HepG2 (cell line): ENCODE data around the gene CDH13. TPM values are rescaled to one million over a fixed set of nuclear protein-coding genes. Genes with fewer than 3 reads are reported as not detected.

Experiments
- BORCS8-MEF2B ChIP-seq: sonication (generic); formaldehyde crosslinking; IDR thresholded peaks from 2 replicates; pipeline ENCODE4 v1.8.0; 2022; ENCODE audit warnings: mild to moderate bottlenecking, missing genetic modification reagents
- ESRRA ChIP-seq: sonication (generic); formaldehyde crosslinking; IDR thresholded peaks from 2 replicates; pipeline ENCODE4 v1.5.1; 2020; ENCODE audit warnings: mild to moderate bottlenecking, low read depth, missing genetic modification reagents
- GLI4 ChIP-seq: sonication (generic); formaldehyde crosslinking; IDR thresholded peaks from 2 replicates; pipeline ENCODE4 v1.5.1; 2020; ENCODE audit warnings: missing genetic modification reagents, mild to moderate bottlenecking, moderate library complexity, borderline replicate concordance
- HNRNPLL ChIP-seq: fragments of 200-400 bp; formaldehyde crosslinking; IDR thresholded peaks from 2 replicates; pipeline ENCODE4 v1.6.1; 2017; ENCODE audit warnings: mild to moderate bottlenecking, low read depth, low read length; ENCODE audit not compliant: poor library complexity, severe bottlenecking
- NR2F6 ChIP-seq, 2 experiments: IDR thresholded peaks; 2 replicates each; pipeline ENCODE4 v1.6.1; 2016; ENCODE audit warnings: antibody characterized with exemption in 1 of 2, mild to moderate bottlenecking in 1 of 2
- PPARG ChIP-seq: conservative IDR thresholded peaks from 2 replicates; pipeline ENCODE4 v1.6.1; 2016; ENCODE audit warnings: missing biosample characterization, missing genetic modification reagents
- RBFOX2 ChIP-seq: fragments of 200-400 bp; formaldehyde crosslinking; IDR thresholded peaks from 2 replicates; pipeline ENCODE4 v1.6.1; 2017; ENCODE audit warnings: low read depth, mild to moderate bottlenecking, low read length
- SP2 ChIP-seq: sonication (generic); formaldehyde crosslinking; IDR thresholded peaks from 2 replicates; pipeline ENCODE4 v1.5.1; 2020; ENCODE audit warnings: mild to moderate bottlenecking, missing genetic modification reagents
- TEAD3 ChIP-seq: optimal IDR thresholded peaks from 2 replicates; pipeline ENCODE3; 2016; ENCODE audit warnings: borderline replicate concordance
- ZMAT3 ChIP-seq: sonication (generic); formaldehyde crosslinking; conservative IDR thresholded peaks from 2 replicates; pipeline ENCODE4 v1.7.0; 2021; ENCODE audit warnings: missing genetic modification reagents
- ZNF12 ChIP-seq: sonication (generic); formaldehyde crosslinking; IDR thresholded peaks from 2 replicates; pipeline ENCODE4 v1.5.0; 2020; ENCODE audit warnings: missing genetic modification reagents
- ZNF354B ChIP-seq: sonication (generic); formaldehyde crosslinking; IDR thresholded peaks from 2 replicates; pipeline ENCODE4 v1.8.0; 2022; ENCODE audit warnings: mild to moderate bottlenecking, missing genetic modification reagents
- ZNF382 ChIP-seq: sonication (generic); formaldehyde crosslinking; IDR thresholded peaks from 2 replicates; pipeline ENCODE4 v1.5.0; 2020; ENCODE audit warnings: missing genetic modification reagents, mild to moderate bottlenecking, borderline replicate concordance
- ZNF547 ChIP-seq: sonication (generic); formaldehyde crosslinking; IDR thresholded peaks from 2 replicates; pipeline ENCODE4 v1.5.1; 2020; ENCODE audit warnings: mild to moderate bottlenecking, missing genetic modification reagents
- ZNF672 ChIP-seq: sonication (generic); formaldehyde crosslinking; IDR thresholded peaks from 2 replicates; pipeline ENCODE4 v1.8.1; 2022; ENCODE audit warnings: missing genetic modification reagents
- ZNF782 ChIP-seq: sonication (generic); formaldehyde crosslinking; IDR thresholded peaks from 2 replicates; pipeline ENCODE4 v1.4.0; 2020; ENCODE audit warnings: missing genetic modification reagents, mild to moderate bottlenecking, borderline replicate concordance
- ZNF792 ChIP-seq: IDR thresholded peaks from 2 replicates; pipeline ENCODE4 v1.6.1; 2016
- ZNF883 ChIP-seq: sonication (generic); formaldehyde crosslinking; IDR thresholded peaks from 2 replicates; pipeline ENCODE4 v1.5.1; 2020; ENCODE audit warnings: mild to moderate bottlenecking, missing genetic modification reagents; ENCODE audit errors: not compliant biosample characterization
- polyA plus RNA-seq, 8 experiments: library from polyadenylated mRNA; depleted of rRNA in 3 of 8; stranded (reverse) in 7 of 8; unstranded in 1 of 8; fragments of >200 nt; fragmentation: Illumina TruSeq in 4 of 8; extraction: Trizol in 4 of 8; gene quantifications; 2 replicates each; pipeline versions ENCODE4 v1.2.1 to v1.2.3, GENCODE V29; 2011 to 2016; ENCODE audit warnings: low read depth in 4 of 8, missing spikeins in 1 of 8, mixed read lengths in 1 of 8; ENCODE audit not compliant: insufficient read depth in 1 of 8
- total RNA-seq, 5 experiments: library from RNA; depleted of rRNA; stranded (reverse); fragments of >200 nt; fragmentation: Illumina TruSeq; extraction: Trizol; gene quantifications; 2 replicates each; pipeline ENCODE4 v1.2.3, GENCODE V29; 2016; ENCODE audit warnings: low read depth in 1 of 5
- TF ChIP-seq, protein P1 (sequence below): IDR thresholded peaks from 2 replicates; pipeline ENCODE4 v1.4.0; 2020; ENCODE audit warnings: mild to moderate bottlenecking, missing genetic modification reagents
- TF ChIP-seq, protein P2 (sequence below): sonication (generic); formaldehyde crosslinking; IDR thresholded peaks from 2 replicates; pipeline ENCODE4 v1.4.0; 2020; ENCODE audit warnings: missing genetic modification reagents
- TF ChIP-seq, protein P3 (sequence below): IDR thresholded peaks from 2 replicates; pipeline ENCODE4 v1.6.1; 2016; ENCODE audit warnings: control low read depth
- TF ChIP-seq, protein P4 (sequence below): IDR thresholded peaks from 2 replicates; pipeline ENCODE4 v1.6.1; 2012; ENCODE audit warnings: low read depth, low read length, improper control_type of control experiment
- TF ChIP-seq, protein P5 (sequence below): sonication (generic); formaldehyde crosslinking; conservative IDR thresholded peaks from 2 replicates; pipeline ENCODE4 v1.4.0; 2020; ENCODE audit warnings: missing genetic modification reagents

The CDH13 gene
- total and polyA plus RNA-seq, 2 of the 13 experiments (the other 11 are each of a cell fraction or from before 2014, with no cell fraction given), result not detected

DNA sequence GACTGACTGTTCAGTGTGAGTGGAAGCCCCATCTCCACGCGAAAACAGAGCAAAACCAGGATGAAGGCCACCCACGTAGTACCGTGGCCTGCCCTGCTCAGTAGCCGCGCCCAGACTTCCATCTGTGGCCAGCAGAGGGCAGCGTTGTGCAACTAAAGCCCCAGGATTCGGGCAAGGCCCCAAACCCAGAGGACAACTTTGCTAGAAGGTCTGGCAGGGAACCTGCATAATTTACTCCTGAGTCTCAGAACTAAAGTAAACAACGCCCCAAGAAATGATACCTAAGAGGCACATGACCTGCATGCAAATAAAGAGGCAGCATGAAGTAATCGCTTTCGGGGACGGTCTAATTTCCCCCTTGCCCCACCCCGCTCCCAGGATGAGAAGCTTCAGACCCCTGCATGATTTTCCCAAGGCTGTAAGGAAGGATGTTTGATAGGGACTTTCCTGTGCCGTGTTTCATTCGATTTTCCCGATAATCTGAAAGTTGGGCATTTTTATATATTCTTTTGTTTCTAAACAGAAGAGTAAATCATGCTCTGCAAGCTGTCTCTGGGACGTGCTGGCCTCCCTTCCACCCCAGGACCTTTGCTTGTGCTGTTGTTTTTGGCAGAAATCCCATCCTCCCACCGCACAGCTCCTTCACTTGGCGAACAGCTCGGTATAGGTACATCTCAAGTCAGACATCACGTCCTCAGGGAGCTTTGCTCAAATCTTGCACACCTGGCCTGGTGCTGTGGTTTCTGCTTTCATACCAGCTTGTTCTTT lies 1199.6 kb downstream of the CDH13 start (continued):
- TF ChIP-seq ZNF382 (CRISPR knock-in tag) (no peak), ZMAT3 (no peak), ZNF12 (CRISPR knock-in tag) (no peak), SP2 (CRISPR knock-in tag) (no peak), ZNF547 (CRISPR knock-in tag) (no peak), GLI4 (no peak), ZNF883 (CRISPR knock-in tag) (no peak), BORCS8-MEF2B (0 out of 2 replicates have a peak, but pooled peaks have one; percentile 19), HNRNPLL (no peak), PPARG (0 out of 2 replicates have a peak, but pooled peaks have one; percentile 35), TEAD3 (CRISPR knock-in tag) (peak; percentile 7), RBFOX2 (no peak), ZNF354B (CRISPR knock-in tag) (no peak), ZNF782 (CRISPR knock-in tag) (no peak), ESRRA (CRISPR knock-in tag) (no peak), ZNF672 (CRISPR knock-in tag) (no peak), NR2F6 (IDR thresholded peaks at IDR 0.05) (no peak), NR2F6 (CRISPR knock-in tag; IDR thresholded peaks at IDR 0.05) (no peak), ZNF792 (CRISPR knock-in tag) (0 out of 2 replicates have a peak, but pooled peaks have one; percentile 33)
- TF ChIP-seq, protein P1, sequence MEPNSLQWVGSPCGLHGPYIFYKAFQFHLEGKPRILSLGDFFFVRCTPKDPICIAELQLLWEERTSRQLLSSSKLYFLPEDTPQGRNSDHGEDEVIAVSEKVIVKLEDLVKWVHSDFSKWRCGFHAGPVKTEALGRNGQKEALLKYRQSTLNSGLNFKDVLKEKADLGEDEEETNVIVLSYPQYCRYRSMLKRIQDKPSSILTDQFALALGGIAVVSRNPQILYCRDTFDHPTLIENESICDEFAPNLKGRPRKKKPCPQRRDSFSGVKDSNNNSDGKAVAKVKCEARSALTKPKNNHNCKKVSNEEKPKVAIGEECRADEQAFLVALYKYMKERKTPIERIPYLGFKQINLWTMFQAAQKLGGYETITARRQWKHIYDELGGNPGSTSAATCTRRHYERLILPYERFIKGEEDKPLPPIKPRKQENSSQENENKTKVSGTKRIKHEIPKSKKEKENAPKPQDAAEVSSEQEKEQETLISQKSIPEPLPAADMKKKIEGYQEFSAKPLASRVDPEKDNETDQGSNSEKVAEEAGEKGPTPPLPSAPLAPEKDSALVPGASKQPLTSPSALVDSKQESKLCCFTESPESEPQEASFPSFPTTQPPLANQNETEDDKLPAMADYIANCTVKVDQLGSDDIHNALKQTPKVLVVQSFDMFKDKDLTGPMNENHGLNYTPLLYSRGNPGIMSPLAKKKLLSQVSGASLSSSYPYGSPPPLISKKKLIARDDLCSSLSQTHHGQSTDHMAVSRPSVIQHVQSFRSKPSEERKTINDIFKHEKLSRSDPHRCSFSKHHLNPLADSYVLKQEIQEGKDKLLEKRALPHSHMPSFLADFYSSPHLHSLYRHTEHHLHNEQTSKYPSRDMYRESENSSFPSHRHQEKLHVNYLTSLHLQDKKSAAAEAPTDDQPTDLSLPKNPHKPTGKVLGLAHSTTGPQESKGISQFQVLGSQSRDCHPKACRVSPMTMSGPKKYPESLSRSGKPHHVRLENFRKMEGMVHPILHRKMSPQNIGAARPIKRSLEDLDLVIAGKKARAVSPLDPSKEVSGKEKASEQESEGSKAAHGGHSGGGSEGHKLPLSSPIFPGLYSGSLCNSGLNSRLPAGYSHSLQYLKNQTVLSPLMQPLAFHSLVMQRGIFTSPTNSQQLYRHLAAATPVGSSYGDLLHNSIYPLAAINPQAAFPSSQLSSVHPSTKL (CRISPR knock-in tag), result 0 out of 2 replicates have a peak, but pooled peaks have one; percentile 24
- TF ChIP-seq, protein P2, sequence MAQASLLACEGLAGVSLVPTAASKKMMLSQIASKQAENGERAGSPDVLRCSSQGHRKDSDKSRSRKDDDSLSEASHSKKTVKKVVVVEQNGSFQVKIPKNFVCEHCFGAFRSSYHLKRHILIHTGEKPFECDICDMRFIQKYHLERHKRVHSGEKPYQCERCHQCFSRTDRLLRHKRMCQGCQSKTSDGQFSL (CRISPR knock-in tag), result no peak
- TF ChIP-seq, protein P3, sequence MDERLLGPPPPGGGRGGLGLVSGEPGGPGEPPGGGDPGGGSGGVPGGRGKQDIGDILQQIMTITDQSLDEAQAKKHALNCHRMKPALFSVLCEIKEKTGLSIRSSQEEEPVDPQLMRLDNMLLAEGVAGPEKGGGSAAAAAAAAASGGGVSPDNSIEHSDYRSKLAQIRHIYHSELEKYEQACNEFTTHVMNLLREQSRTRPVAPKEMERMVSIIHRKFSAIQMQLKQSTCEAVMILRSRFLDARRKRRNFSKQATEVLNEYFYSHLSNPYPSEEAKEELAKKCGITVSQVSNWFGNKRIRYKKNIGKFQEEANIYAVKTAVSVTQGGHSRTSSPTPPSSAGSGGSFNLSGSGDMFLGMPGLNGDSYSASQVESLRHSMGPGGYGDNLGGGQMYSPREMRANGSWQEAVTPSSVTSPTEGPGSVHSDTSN (CRISPR knock-in tag), result no peak
- TF ChIP-seq, protein P4, sequence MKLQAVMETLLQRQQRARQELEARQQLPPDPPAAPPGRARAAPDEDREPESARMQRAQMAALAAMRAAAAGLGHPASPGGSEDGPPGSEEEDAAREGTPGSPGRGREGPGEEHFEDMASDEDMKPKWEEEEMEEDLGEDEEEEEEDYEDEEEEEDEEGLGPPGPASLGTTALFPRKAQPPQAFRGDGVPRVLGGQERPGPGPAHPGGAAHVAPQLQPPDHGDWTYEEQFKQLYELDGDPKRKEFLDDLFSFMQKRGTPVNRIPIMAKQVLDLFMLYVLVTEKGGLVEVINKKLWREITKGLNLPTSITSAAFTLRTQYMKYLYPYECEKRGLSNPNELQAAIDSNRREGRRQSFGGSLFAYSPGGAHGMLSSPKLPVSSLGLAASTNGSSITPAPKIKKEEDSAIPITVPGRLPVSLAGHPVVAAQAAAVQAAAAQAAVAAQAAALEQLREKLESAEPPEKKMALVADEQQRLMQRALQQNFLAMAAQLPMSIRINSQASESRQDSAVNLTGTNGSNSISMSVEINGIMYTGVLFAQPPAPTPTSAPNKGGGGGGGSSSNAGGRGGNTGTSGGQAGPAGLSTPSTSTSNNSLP, result no peak
- TF ChIP-seq, protein P5, sequence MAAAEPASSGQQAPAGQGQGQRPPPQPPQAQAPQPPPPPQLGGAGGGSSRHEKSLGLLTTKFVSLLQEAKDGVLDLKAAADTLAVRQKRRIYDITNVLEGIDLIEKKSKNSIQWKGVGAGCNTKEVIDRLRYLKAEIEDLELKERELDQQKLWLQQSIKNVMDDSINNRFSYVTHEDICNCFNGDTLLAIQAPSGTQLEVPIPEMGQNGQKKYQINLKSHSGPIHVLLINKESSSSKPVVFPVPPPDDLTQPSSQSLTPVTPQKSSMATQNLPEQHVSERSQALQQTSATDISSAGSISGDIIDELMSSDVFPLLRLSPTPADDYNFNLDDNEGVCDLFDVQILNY (CRISPR knock-in tag), result no peak
